ENCODE measurements around the gene TAOK1.

Gene TAOK1

DNA sequence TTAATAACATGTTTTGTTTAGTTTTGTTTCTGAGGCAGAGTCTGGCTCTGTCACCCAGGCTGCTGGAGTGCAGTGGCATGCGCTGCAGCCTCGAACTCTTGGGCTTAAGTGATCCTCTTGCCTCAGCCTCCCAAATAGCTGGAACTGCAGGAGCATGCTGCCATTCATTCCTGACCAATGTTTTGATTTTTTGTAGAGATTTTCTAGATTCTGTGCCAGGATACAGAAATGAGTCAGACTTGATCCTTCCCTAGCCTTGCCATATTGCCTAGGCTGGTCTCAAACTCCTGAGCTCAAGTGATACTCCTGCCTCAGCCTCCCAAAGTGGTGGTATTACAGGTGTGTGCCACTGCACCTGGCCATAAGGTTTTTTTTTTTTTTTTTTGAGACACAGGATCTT lies 17.7 kb downstream of the TAOK1 start:
- no peak for DNase-seq (ENCODE audit: low read depth)
- H3K4me3 ChIP-seq (replicated peaks; ENCODE audit: low read depth, low read length): no peak overlapping the region

DNA sequence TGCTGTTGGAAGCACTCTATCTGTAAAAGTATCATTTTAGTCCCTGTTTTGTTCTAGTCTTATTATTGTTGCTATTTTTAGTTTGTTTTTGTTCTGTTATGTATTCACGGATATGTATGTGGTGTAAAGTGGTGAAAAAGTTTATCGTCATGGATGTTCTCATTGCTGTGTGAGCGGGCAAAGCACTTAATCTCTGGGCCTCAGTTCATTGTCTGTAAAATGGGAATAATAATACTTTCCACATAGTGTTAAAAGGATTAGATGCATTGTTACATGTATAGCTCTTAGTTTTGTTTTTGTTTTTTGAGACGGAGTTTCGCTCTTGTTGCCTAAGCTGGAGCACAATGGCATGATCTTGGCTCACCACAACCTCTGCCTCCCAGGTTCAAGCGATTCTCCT lies 19.8 kb downstream of the TAOK1 start:
- TF ChIP-seq CTCF (IDR thresholded peaks at IDR 0.05; ENCODE audit: low read length, missing control alignments): no peak
- no peak for DNase-seq (ENCODE audit: low read depth)
- H3K4me3 ChIP-seq (replicated peaks; ENCODE audit: low read depth, low read length): no peak overlapping the region

More for the DNA sequence above, 17.7 kb downstream of the TAOK1 start:
- no peak for TF ChIP-seq CTCF (IDR thresholded peaks at IDR 0.05; ENCODE audit: low read length, missing control alignments)

GRCh38 chr17:29412780-29413565 lies 22.8 kb downstream of the TAOK1 start:
- TF ChIP-seq CTCF (IDR thresholded peaks at IDR 0.05; ENCODE audit: low read length, missing control alignments): no peak
- H3K4me3 ChIP-seq (replicated peaks; ENCODE audit: low read depth, low read length): no peak overlapping the region
- DNase-seq (ENCODE audit: low read depth): peak; percentile 54

DNA sequence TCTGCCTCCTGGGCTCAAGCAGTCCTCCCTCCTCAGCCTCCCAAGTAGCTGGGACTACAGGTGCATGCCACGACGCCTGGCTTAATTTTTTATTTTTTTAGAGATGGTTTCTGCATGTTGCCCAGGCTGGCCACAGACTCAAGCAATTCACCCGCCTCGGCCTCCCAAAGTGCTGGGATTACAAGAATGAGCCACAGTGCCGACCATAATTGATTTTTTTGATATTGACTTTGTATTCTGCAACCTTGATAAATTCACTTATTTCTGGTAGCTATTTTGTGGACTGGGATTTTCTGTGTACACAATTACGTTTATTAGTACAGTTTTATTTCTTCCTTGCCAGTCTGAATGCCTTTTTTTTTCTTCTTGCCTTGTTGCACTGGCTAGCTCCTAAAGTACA lies 30.0 kb downstream of the TAOK1 start:
- no peak for DNase-seq (ENCODE audit: low read depth)
- H3K4me3 ChIP-seq (replicated peaks; ENCODE audit: low read depth, low read length): no peak overlapping the region
- TF ChIP-seq CTCF (IDR thresholded peaks at IDR 0.05; ENCODE audit: low read length, missing control alignments): no peak

DNA sequence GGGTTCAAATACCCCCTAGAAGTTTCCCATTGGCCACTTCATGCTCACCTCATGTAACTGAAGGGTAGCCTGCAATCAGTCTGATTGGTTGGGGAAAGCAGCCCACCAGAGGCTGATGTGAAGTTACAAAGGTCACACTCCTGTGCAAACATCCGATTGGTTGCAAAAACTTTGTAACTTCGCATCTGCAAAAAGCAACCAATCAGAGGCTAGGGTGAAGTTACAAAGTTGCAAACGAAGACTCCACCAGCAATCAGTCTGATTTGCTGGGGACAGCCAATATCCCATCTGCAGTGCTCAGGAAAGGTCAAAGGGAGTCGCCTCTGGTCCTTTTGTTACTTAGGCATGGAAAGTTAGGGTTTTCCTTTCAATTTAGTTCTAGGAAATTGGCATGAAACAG lies 40.1 kb downstream of the TAOK1 start:
- no peak overlapping the region for H3K4me3 ChIP-seq (replicated peaks; ENCODE audit: low read depth, low read length)
- DNase-seq (ENCODE audit: low read depth): no peak
- no peak for TF ChIP-seq CTCF (IDR thresholded peaks at IDR 0.05; ENCODE audit: low read length, missing control alignments)

- DNase-seq (ENCODE audit: low read depth): no peak
- no peak for TF ChIP-seq CTCF (IDR thresholded peaks at IDR 0.05; ENCODE audit: low read length, missing control alignments)
- no peak overlapping the region for H3K4me3 ChIP-seq (replicated peaks; ENCODE audit: low read depth, low read length)
Observed at GRCh38 chr17:29433541-29433940, 43.4 kb downstream of the TAOK1 start.

DNA sequence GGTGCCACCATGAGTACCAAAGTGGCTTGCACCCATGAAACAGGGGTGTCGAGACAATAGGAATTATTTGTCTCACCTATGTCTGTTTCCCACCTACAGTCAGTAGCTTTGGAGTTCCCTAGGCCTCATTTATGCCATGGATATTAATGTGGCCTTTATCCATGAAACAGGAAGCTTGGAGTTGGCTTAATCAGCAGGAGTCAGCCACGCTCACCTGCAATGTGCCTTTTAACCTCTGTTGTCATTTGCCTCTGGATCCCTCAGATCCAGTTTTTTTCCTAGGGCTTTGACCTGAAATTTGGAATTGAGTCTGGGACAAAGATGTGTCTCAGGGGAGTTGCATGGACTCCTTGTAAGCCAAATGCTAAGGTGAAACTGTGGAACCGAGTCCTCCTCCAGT lies 44.4 kb downstream of the TAOK1 start:
- no peak for DNase-seq (ENCODE audit: low read depth)
- TF ChIP-seq CTCF (IDR thresholded peaks at IDR 0.05; ENCODE audit: low read length, missing control alignments): no peak
- H3K4me3 ChIP-seq (replicated peaks; ENCODE audit: low read depth, low read length): no peak overlapping the region

Measured in fibroblast of pulmonary artery (primary cell).